ENCODE results near the gene UTS2.

Gene UTS2

DNA sequence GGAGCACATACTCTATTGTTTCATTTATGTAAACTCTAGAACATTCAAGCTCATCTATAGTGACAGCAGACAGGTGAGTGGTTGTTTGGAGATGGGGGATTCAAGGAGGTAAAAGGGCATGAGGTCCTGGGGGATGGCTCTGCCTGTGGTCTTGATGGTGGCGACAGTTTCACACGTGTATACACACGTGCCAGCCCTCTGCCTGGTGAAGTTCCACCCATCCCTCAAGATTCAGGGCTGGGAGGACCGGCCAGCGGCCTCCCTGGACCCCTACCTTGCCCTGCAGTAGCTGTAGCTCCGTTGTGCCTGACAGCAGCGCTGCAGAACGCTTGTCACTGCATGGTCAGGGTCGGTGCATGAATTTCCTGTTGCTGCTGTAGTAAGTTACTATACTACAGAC lies 38.9 kb upstream of the UTS2 start:
- TF ChIP-seq, protein P1, sequence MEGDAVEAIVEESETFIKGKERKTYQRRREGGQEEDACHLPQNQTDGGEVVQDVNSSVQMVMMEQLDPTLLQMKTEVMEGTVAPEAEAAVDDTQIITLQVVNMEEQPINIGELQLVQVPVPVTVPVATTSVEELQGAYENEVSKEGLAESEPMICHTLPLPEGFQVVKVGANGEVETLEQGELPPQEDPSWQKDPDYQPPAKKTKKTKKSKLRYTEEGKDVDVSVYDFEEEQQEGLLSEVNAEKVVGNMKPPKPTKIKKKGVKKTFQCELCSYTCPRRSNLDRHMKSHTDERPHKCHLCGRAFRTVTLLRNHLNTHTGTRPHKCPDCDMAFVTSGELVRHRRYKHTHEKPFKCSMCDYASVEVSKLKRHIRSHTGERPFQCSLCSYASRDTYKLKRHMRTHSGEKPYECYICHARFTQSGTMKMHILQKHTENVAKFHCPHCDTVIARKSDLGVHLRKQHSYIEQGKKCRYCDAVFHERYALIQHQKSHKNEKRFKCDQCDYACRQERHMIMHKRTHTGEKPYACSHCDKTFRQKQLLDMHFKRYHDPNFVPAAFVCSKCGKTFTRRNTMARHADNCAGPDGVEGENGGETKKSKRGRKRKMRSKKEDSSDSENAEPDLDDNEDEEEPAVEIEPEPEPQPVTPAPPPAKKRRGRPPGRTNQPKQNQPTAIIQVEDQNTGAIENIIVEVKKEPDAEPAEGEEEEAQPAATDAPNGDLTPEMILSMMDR (IDR thresholded peaks at IDR 0.05), result no peak
- H3K36me3 ChIP-seq, result no peaks in the 10 kb centered on the region
- no peaks in the 10 kb centered on the region for H3K9me3 ChIP-seq
- no peak overlapping the region for H3K27ac ChIP-seq
- H3K4me3 ChIP-seq (ENCODE audit: low read depth in 1 of 2, low read length in 1 of 2), result no peak overlapping the region
- peaks cover 27% of the 10 kb centered on the region for H3K27me3 ChIP-seq
- no peaks in the 10 kb centered on the region for H3K4me1 ChIP-seq (ENCODE audit: control insufficient read depth in 1 of 2, insufficient read depth in 1 of 2, low read depth in 1 of 2, low read length in 1 of 2)

- TF ChIP-seq, protein P1 (IDR thresholded peaks at IDR 0.05), result no peak
- peaks cover 36% of the 10 kb centered on the region for H3K27me3 ChIP-seq
- no peaks in the 10 kb centered on the region for H3K4me1 ChIP-seq (ENCODE audit: control insufficient read depth in 1 of 2, insufficient read depth in 1 of 2, low read depth in 1 of 2, low read length in 1 of 2)
- no peaks in the 10 kb centered on the region for H3K9me3 ChIP-seq
- H3K27ac ChIP-seq, result no peak overlapping the region
- H3K36me3 ChIP-seq, result no peaks in the 10 kb centered on the region
- no peak overlapping the region for H3K4me3 ChIP-seq (ENCODE audit: low read depth in 1 of 2, low read length in 1 of 2)
These were observed 38.0 kb upstream of the UTS2 start for GRCh38 chr1:7890853-7891252.

- H3K4me3 ChIP-seq (ENCODE audit: low read depth in 1 of 2, low read length in 1 of 2), result no peak overlapping the region
- TF ChIP-seq, protein P1 (IDR thresholded peaks at IDR 0.05), result no peak
- no peaks in the 10 kb centered on the region for H3K36me3 ChIP-seq
- peaks cover 60% of the 10 kb centered on the region for H3K27me3 ChIP-seq
- no peak overlapping the region for H3K27ac ChIP-seq
- H3K4me1 ChIP-seq (ENCODE audit: control insufficient read depth in 1 of 2, insufficient read depth in 1 of 2, low read depth in 1 of 2, low read length in 1 of 2), result no peaks in the 10 kb centered on the region
- no peaks in the 10 kb centered on the region for H3K9me3 ChIP-seq
These were observed 35.6 kb upstream of the UTS2 start for GRCh38 chr1:7888248-7889081.

GRCh38 chr1:7886405-7886745 lies 33.5 kb upstream of the UTS2 start:
- H3K4me3 ChIP-seq (ENCODE audit: low read depth in 1 of 2, low read length in 1 of 2), result no peak overlapping the region

DNA sequence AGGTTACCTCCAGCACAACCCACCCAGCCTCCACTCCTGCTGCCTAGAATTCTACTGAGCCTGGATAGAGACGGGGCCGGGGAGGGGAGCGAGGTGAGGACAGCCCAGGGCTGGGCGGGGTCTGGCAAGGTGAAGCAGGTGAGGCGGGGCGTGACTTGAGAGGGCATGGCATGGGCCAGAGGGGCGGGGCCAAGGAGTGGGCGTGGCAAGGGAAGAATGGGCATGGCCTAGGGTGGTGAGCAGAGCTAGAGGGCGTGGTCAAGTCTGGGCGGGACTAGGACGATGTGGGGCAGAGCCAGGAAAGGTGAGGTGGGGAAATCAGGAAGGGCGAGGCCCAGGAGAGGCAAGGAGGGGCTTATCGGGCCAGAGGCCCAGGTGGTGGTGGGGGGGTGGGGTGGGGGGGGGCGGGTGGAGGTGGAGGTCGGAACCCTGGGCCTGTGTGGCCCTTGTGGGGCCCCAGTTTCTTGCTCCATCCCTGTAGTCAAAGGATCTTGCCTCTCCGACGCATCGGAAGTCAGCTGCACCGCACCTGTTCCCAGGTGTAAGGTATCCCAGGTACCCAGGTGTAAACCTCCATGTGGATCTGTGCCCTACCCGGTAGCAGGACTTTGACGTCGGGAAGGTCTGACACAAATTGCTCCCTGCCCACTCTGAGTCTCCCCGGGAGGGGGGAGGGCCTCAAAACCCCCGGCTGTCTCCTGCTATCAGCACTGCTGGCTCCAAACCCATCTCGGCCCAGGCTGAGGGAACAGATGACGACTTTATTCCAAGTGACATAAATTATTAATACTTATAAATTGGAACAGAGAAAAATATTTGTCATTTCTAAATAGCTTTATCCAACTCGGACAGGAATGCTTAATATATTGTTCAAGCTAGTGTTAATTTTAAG lies 32.9 kb upstream of the UTS2 start:
- TF ChIP-seq, protein P1 (IDR thresholded peaks at IDR 0.05), result no peak
- H3K9me3 ChIP-seq, result no peaks in the 10 kb centered on the region
- no peaks in the 10 kb centered on the region for H3K36me3 ChIP-seq
- no peak overlapping the region for H3K27ac ChIP-seq
- H3K4me1 ChIP-seq (ENCODE audit: control insufficient read depth in 1 of 2, insufficient read depth in 1 of 2, low read depth in 1 of 2, low read length in 1 of 2), result no peaks in the 10 kb centered on the region
- no peak overlapping the region for H3K4me3 ChIP-seq (ENCODE audit: low read depth in 1 of 2, low read length in 1 of 2)
- H3K27me3 ChIP-seq, result peaks cover 74% of the 10 kb centered on the region

More at GRCh38 chr1:7886405-7886745, 33.5 kb upstream of the UTS2 start:
- TF ChIP-seq, protein P1 (IDR thresholded peaks at IDR 0.05), result no peak
- H3K9me3 ChIP-seq, result no peaks in the 10 kb centered on the region
- no peak overlapping the region for H3K27ac ChIP-seq
- H3K4me1 ChIP-seq (ENCODE audit: control insufficient read depth in 1 of 2, insufficient read depth in 1 of 2, low read depth in 1 of 2, low read length in 1 of 2), result no peaks in the 10 kb centered on the region
- no peaks in the 10 kb centered on the region for H3K36me3 ChIP-seq
- H3K27me3 ChIP-seq, result peaks cover 74% of the 10 kb centered on the region
